ENCODE results near the gene TM4SF18. TPM values are rescaled to one million over a fixed set of nuclear protein-coding genes. Genes with fewer than 3 reads are reported as not detected.

The TM4SF18 gene
- total RNA-seq, 2 experiments from 2014 or later, result not detected

GRCh38 chr3:149296972-149297371 is 36.5 kb downstream of the TM4SF18 start:
- Histone ChIP-seq H3K9me3 (ENCODE audit: low read length) (no peaks in the 10 kb centered on the region), H3K9me2 (ENCODE audit: insufficient read depth, low read length) (no peaks in the 10 kb centered on the region), H2AFZ (ENCODE audit: low read length) (no peak overlapping the region), H3K36me3 (ENCODE audit: insufficient read depth, low read length) (no peaks in the 10 kb centered on the region), H3K79me2 (ENCODE audit: insufficient read depth, low read depth, low read length) (no peaks in the 10 kb centered on the region), H4K20me1 (ENCODE audit: insufficient read depth, low read length) (no peaks in the 10 kb centered on the region), H3K27ac (ENCODE audit: low read depth, low read length, poor library complexity, severe bottlenecking) (no peak overlapping the region), H3K4me2 (ENCODE audit: low read length) (no peak overlapping the region), H3K4me3 (ENCODE audit: low read depth, low read length, poor library complexity, severe bottlenecking) (no peak overlapping the region), H3K4me1 (ENCODE audit: insufficient read depth, low read length, poor library complexity, severe bottlenecking) (no peaks in the 10 kb centered on the region)
- intact Hi-C loops (cut with micrococcal nuclease; ENCODE audit: unreplicated experiment), result no loop called here
- DNase-seq (ENCODE audit: low spot score), result no peak
- POLR2A ChIA-PET, result interaction anchor here (1.1 kb wide), 1 partner anchor 328 kb away, joined by 6 read pairs; no protein-coding TSS in a partner anchor
- no peak for TF ChIP-seq CTCF (conservative IDR thresholded peaks at IDR 0.05; ENCODE audit: low read length)
- TF ChIP-seq EZH2phosphoT487 (IDR thresholded peaks at IDR 0.05; ENCODE audit: borderline replicate concordance, low read depth, low read length), result no peak
- CTCF ChIA-PET (ENCODE audit: unreplicated experiment), result no interaction called here
- no TSS peak for BruUV-seq (replicated peaks)

GRCh38 chr3:149292666-149293065 is 40.8 kb downstream of the TM4SF18 start:
- no peaks in the 10 kb centered on the region for H4K20me1 ChIP-seq (ENCODE audit: insufficient read depth, low read length)
- BruUV-seq (replicated peaks), result no TSS peak
- H3K4me1 ChIP-seq (ENCODE audit: insufficient read depth, low read length, poor library complexity, severe bottlenecking), result no peaks in the 10 kb centered on the region
- no peak overlapping the region for H3K4me2 ChIP-seq (ENCODE audit: low read length)
- H3K27ac ChIP-seq (ENCODE audit: low read depth, low read length, poor library complexity, severe bottlenecking), result no peak overlapping the region
- ChIA-PET POLR2A (no interaction called here), CTCF (ENCODE audit: unreplicated experiment) (interaction anchor here (0.6 kb wide), 1 partner anchor 183 kb away, joined by 3 read pairs; no protein-coding TSS in a partner anchor)
- no peaks in the 10 kb centered on the region for H3K9me3 ChIP-seq (ENCODE audit: low read length)
- H2AFZ ChIP-seq (ENCODE audit: low read length), result no peak overlapping the region
- TF ChIP-seq CTCF (conservative IDR thresholded peaks at IDR 0.05; ENCODE audit: low read length) (no peak), EZH2phosphoT487 (IDR thresholded peaks at IDR 0.05; ENCODE audit: borderline replicate concordance, low read depth, low read length) (no peak)
- no peak overlapping the region for H3K4me3 ChIP-seq (ENCODE audit: low read depth, low read length, poor library complexity, severe bottlenecking)
- no peaks in the 10 kb centered on the region for H3K9me2 ChIP-seq (ENCODE audit: insufficient read depth, low read length)
- intact Hi-C loops (cut with micrococcal nuclease; ENCODE audit: unreplicated experiment), result no loop called here
- DNase-seq (ENCODE audit: low spot score), result no peak
- H3K79me2 ChIP-seq (ENCODE audit: insufficient read depth, low read depth, low read length), result no peaks in the 10 kb centered on the region
- H3K36me3 ChIP-seq (ENCODE audit: insufficient read depth, low read length), result no peaks in the 10 kb centered on the region

- H4K20me1 ChIP-seq (ENCODE audit: insufficient read depth, low read length), result no peaks in the 10 kb centered on the region
- intact Hi-C loops (cut with micrococcal nuclease; ENCODE audit: unreplicated experiment), result no loop called here
- no peaks in the 10 kb centered on the region for H3K79me2 ChIP-seq (ENCODE audit: insufficient read depth, low read depth, low read length)
- H3K27ac ChIP-seq (ENCODE audit: low read depth, low read length, poor library complexity, severe bottlenecking), result no peak overlapping the region
- no peaks in the 10 kb centered on the region for H3K4me1 ChIP-seq (ENCODE audit: insufficient read depth, low read length, poor library complexity, severe bottlenecking)
- H3K9me2 ChIP-seq (ENCODE audit: insufficient read depth, low read length), result no peaks in the 10 kb centered on the region
- CTCF ChIA-PET (ENCODE audit: unreplicated experiment), result no interaction called here
- H3K4me2 ChIP-seq (ENCODE audit: low read length), result no peak overlapping the region
- no peaks in the 10 kb centered on the region for H3K9me3 ChIP-seq (ENCODE audit: low read length)
- no peak overlapping the region for H3K4me3 ChIP-seq (ENCODE audit: low read depth, low read length, poor library complexity, severe bottlenecking)
- no TSS peak for BruUV-seq (replicated peaks)
- POLR2A ChIA-PET, result no interaction called here
- peak; percentile 60 for DNase-seq (ENCODE audit: low spot score)
- no peak overlapping the region for H2AFZ ChIP-seq (ENCODE audit: low read length)
- TF ChIP-seq EZH2phosphoT487 (IDR thresholded peaks at IDR 0.05; ENCODE audit: borderline replicate concordance, low read depth, low read length), result no peak
- peak; percentile 88 for TF ChIP-seq CTCF (conservative IDR thresholded peaks at IDR 0.05; ENCODE audit: low read length)
- H3K36me3 ChIP-seq (ENCODE audit: insufficient read depth, low read length), result no peaks in the 10 kb centered on the region
Observed at GRCh38 chr3:149291178-149291577, 42.3 kb downstream of the TM4SF18 start.
